AG04450 (cell line): ENCODE measurements around the gene TREH. TPM values are rescaled to one million over a fixed set of nuclear protein-coding genes. Genes with fewer than 3 reads are reported as not detected.

ENCODE experiments used
- CTCF ChIA-PET: fragments of 300-600, 350-600 bp; formaldehyde crosslinking; extraction: SDS; loops from one replicate; lab custom pipeline; 2022; ENCODE audit warnings: antibody characterized with exemption, inconsistent platforms; lab: Charles Lee
- POLR2A ChIA-PET: fragments of 350-600 bp; formaldehyde crosslinking; extraction: SDS; loops from one replicate; lab custom pipeline; 2021; ENCODE audit warnings: antibody characterized with exemption, inconsistent platforms; lab: Yijun Ruan, JAX
- DNase-seq: peaks from one replicate; pipeline ENCODE4 v3.0.0-alpha.2; 2011; ENCODE audit warnings: low read depth, low spot score
- H3K27ac ChIP-seq: one replicate; pipeline ENCODE4 v1.5.1; 2012; ENCODE audit warnings: low read depth, low read length, control low read depth
- H3K27me3 ChIP-seq: one replicate; pipeline ENCODE4 v1.6.0; 2012; ENCODE audit warnings: low read length; ENCODE audit not compliant: control insufficient read depth, insufficient read depth
- H3K4me3 ChIP-seq: 2 replicates; pipeline ENCODE4 v1.5.1; 2011; ENCODE audit warnings: mild to moderate bottlenecking, low read depth, low read length, control low read depth
- H3K9me3 ChIP-seq: 2 replicates; pipeline ENCODE4 v1.5.1; 2012; ENCODE audit warnings: low read length; ENCODE audit not compliant: control insufficient read depth, insufficient read depth
- polyA plus RNA-seq: library from polyadenylated mRNA; depleted of rRNA; stranded (reverse); fragments of >200 nt; gene quantifications from 2 replicates; pipeline ENCODE4 v1.2.3, GENCODE V29; 2011
- TF ChIP-seq, protein P1 (sequence below): IDR thresholded peaks from 2 replicates; pipeline ENCODE4 v1.5.1; 2011; ENCODE audit warnings: low read depth, low read length, control low read depth, inconsistent platforms

TREH gene
- polyA plus RNA-seq, 1 experiment, result not detected

DNA sequence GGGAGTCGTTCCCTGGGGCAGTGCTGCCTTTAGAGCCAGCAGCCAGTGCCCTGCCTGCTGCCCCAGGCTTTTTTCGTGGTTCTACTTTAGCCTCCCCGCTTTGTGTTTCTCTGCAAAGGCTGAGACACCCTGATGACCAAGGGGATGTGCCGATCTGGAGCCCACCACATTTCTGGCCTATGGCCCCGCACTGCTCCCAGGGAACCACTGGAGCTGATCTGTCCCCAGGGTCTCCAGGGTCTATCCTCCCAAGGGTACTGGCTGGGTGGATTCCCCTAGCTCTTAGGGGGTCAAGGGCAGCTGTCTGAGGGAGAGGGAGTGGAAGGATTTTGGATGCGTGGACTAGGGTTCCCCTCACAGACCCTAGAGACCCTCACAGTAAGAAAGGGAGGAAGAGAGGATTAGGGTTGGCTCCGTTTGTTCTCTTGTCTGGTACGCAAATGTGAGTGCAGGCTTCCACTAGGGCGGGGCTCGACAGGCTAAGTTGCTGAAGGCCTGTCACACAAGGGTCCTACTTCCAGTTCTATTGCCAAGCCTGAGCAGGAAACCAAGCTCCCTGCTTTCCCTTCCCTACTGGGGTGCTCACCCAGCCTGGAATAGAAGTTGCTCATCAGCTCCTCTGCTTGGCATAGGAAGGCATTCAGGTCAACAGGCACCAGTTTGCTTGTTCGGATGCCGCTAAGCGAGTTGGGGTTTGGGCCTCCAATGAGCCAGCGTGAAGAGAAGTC, 19.3 kb downstream of the TREH start:
- POLR2A ChIA-PET, result interaction anchor here (1.0 to 1.2 kb wide), 2 partner anchors 27 to 51 kb away, joined by 3 read pairs; no protein-coding TSS in a partner anchor

DNA sequence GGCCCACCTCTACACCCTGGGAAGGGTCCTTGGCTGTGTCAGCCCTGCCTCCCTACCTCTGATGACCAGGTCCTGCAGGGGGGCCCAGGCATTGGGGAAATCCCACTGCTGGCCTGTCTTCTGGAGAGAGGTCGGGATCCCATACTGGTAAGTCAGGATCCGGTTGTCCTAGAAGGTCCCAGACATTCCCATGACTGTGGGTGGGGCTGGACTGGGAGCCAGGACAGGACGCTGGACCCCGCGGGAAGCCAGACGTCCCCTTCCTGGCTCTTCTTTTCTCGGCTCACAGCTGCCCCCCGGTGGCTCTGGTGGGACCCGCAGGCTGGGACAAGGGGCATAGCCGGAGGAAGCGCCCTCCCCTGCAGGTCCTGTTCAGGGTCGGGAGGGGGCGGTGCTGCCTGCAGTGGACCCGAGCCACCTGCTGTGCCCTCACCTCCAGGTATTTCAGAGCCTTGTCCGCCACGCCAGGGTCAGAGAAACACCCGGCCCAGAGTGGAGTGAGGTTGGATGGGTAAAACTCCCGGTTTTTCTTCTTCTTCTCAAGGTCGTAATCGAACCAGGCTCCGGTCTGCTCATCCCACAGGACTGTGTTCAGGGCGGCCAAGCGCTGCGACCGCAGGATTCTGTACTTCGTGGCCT, 20.0 kb downstream of the TREH start:
- H3K27ac ChIP-seq, result peak overlapping the region; percentile 47
- TF ChIP-seq, protein P1, sequence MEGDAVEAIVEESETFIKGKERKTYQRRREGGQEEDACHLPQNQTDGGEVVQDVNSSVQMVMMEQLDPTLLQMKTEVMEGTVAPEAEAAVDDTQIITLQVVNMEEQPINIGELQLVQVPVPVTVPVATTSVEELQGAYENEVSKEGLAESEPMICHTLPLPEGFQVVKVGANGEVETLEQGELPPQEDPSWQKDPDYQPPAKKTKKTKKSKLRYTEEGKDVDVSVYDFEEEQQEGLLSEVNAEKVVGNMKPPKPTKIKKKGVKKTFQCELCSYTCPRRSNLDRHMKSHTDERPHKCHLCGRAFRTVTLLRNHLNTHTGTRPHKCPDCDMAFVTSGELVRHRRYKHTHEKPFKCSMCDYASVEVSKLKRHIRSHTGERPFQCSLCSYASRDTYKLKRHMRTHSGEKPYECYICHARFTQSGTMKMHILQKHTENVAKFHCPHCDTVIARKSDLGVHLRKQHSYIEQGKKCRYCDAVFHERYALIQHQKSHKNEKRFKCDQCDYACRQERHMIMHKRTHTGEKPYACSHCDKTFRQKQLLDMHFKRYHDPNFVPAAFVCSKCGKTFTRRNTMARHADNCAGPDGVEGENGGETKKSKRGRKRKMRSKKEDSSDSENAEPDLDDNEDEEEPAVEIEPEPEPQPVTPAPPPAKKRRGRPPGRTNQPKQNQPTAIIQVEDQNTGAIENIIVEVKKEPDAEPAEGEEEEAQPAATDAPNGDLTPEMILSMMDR, result peak; percentile 90
- peak; percentile 42 for DNase-seq
- ChIA-PET POLR2A (interaction anchor here (1.0 to 1.2 kb wide), 2 partner anchors 26 to 51 kb away, joined by 3 read pairs; no protein-coding TSS in a partner anchor), CTCF (interaction anchor here (0.7 to 2.6 kb wide), 11 partner anchors 9 to 306 kb away, joined by 3 to 15 read pairs (median 4); partner anchors contain the start of gene UPK2)
- no peaks in the 10 kb centered on the region for H3K27me3 ChIP-seq
- H3K9me3 ChIP-seq, result no peaks in the 10 kb centered on the region
- no peak overlapping the region for H3K4me3 ChIP-seq

More for the DNA sequence above, 19.3 kb downstream of the TREH start:
- Histone ChIP-seq H3K27ac (no peak overlapping the region), H3K4me3 (no peak overlapping the region), H3K27me3 (no peaks in the 10 kb centered on the region), H3K9me3 (no peaks in the 10 kb centered on the region)
- DNase-seq, result no peak
- TF ChIP-seq, protein P1, result no peak
- CTCF ChIA-PET, result interaction anchor here (0.7 to 2.6 kb wide), 14 partner anchors 9 to 305 kb away, joined by 3 to 15 read pairs (median 4); partner anchors contain the start of genes PHLDB1 and UPK2

DNA sequence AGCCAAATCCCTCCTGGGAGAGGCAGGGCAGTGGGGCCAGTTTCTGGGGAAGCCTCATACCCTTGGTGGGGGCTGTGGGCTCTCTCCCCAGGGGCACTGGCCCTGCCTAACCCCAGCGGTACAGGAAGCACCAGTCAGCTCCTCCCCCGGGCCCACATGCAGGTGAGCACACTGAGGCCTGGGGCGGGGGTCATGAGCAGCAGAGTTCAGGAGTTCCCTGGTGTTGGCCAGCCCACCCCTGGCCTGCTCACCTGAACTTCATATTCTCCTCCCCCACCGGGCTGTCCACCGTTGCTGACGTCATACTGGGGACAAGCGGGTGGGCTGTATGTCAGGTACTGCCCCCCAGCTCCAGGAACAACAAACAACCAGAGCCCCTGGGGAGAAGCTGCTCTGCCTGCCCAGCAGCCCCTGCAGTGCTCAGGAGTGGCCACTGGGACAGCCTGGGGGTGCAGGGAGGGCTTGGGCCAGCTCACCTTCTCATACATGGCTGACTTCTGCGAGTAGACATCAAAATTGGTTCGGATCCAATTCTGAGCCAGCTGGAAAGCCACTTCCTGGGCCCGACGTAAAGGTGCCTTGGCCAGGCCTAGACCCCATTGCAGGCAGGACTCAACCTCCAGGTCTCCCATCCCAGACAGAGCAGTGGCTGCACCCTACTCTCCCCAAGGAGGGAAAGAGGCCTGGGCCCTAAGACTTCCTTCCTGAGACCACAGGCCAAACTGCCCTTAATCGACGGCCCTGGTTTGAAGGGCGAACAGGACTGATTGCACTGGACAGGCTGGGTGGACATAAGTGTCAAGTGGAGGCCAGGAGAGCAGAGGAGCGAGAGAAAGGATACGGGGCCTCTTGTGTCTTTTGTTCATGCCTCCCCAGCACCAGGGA, 20.8 kb downstream of the TREH start:
- no peak for DNase-seq
- ChIA-PET CTCF (interaction anchor here (0.8 to 2.6 kb wide), 11 partner anchors 12 to 306 kb away, joined by 3 to 15 read pairs (median 4); partner anchors contain the start of genes PHLDB1 and UPK2), POLR2A (interaction anchor here (1.0 kb wide), 1 partner anchor 25 kb away, joined by 3 read pairs; no protein-coding TSS in a partner anchor)
- H3K27me3 ChIP-seq, result no peaks in the 10 kb centered on the region
- peak overlapping the region; percentile 47 for H3K27ac ChIP-seq
- H3K9me3 ChIP-seq, result no peaks in the 10 kb centered on the region
- TF ChIP-seq, protein P1, result peak; percentile 36
- H3K4me3 ChIP-seq, result no peak overlapping the region

DNA sequence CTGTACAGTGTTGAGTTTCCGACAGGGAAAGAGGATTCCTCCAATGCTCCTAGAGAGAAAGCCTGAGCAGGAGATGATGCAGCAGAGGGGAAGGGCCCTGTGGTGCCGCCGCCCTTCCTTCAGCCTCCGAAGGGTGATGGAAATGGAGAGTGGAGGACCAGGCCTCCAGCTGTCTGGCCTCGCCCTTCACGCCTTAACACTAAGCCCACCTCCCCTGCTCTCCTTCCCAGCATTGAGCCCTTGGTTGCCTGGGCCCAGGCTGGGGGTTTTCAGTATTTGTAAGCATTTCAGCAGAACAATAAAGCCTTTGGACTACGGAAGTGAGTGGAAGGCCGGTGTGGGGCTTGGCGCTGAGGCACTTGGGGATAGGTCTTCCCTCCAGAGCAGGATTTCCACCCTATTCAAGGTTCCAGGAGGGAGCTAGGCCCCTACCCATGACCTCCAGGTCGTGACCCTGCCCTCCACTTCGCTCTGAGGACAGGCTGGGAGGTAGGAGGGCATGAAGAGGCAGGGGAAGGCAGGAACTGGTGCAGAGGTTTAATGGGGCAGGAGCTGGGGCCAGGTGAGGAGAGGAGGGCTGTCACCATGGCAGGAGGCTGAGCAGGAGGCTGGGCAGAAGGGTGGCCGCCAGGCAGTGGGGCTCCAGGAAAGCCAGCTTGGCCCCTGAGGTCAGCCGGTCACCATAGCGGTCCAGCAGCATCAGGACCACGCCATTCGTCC, 21.6 kb downstream of the TREH start:
- no peaks in the 10 kb centered on the region for H3K9me3 ChIP-seq
- H3K27me3 ChIP-seq, result no peaks in the 10 kb centered on the region
- CTCF ChIA-PET, result interaction anchor here (0.8 to 1.5 kb wide), 5 partner anchors 13 to 271 kb away, joined by 3 to 12 read pairs (median 4); partner anchors contain the start of gene PHLDB1
- POLR2A ChIA-PET, result no interaction called here
- TF ChIP-seq, protein P1, result no peak
- H3K27ac ChIP-seq, result no peak overlapping the region
- no peak for DNase-seq
- H3K4me3 ChIP-seq, result no peak overlapping the region
